GM19438 (cell line): Measurements from ENCODE around the gene CCDC120.
A peak's percentile ranks its signal among the peaks of the same experiment; 100 is the strongest.

Experiments used
- ATAC-seq: cut with Tn5 transposase; IDR thresholded peaks from one replicate; pipeline ENCODE4 v1.9.1; 2021; ENCODE audit warnings: low read depth; ENCODE audit not compliant: unreplicated experiment

The CCDC120 gene, protein sequence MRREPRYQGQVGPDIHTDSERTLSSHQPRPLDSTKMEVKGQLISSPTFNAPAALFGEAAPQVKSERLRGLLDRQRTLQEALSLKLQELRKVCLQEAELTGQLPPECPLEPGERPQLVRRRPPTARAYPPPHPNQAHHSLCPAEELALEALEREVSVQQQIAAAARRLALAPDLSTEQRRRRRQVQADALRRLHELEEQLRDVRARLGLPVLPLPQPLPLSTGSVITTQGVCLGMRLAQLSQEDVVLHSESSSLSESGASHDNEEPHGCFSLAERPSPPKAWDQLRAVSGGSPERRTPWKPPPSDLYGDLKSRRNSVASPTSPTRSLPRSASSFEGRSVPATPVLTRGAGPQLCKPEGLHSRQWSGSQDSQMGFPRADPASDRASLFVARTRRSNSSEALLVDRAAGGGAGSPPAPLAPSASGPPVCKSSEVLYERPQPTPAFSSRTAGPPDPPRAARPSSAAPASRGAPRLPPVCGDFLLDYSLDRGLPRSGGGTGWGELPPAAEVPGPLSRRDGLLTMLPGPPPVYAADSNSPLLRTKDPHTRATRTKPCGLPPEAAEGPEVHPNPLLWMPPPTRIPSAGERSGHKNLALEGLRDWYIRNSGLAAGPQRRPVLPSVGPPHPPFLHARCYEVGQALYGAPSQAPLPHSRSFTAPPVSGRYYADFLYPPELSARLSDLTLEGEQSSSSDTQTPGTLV

GRCh38 chrX:49058794-49059193 is at the start of gene CCDC120:
Gene CCDC120 (plus strand): TSS chrX:49058999. CDS start chrX:49062042, 3,043 bp downstream.
- no peak for ATAC-seq

GRCh38 chrX:49019050-49019449 is 39.7 kb upstream of the CCDC120 start:
- no peak for ATAC-seq

GRCh38 chrX:49019599-49020249 is 39.1 kb upstream of the CCDC120 start:
- no peak for ATAC-seq

DNA sequence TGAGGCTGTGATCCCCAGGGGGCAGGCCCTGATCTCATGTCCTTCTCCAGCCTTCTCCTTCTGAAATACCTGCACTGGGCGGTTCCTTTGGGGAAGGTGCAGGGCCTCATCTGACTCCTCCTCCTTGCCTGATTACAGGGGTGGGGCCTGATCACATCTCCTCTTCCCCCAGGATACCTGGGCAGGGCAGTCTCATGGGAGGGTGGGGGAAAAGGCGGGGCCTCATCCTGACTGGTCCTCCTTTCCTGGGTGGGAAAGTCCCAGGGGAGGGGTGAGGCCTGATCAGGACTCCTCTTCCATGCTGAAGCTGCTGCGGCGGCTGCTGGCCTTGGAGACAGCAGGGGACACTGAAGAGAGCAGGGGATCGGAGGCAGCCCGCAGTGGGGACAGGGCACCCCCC is 28.9 kb upstream of the CCDC120 start:
- ATAC-seq: no peak

GRCh38 chrX:49030283-49030682 is 28.5 kb upstream of the CCDC120 start:
- no peak for ATAC-seq

DNA sequence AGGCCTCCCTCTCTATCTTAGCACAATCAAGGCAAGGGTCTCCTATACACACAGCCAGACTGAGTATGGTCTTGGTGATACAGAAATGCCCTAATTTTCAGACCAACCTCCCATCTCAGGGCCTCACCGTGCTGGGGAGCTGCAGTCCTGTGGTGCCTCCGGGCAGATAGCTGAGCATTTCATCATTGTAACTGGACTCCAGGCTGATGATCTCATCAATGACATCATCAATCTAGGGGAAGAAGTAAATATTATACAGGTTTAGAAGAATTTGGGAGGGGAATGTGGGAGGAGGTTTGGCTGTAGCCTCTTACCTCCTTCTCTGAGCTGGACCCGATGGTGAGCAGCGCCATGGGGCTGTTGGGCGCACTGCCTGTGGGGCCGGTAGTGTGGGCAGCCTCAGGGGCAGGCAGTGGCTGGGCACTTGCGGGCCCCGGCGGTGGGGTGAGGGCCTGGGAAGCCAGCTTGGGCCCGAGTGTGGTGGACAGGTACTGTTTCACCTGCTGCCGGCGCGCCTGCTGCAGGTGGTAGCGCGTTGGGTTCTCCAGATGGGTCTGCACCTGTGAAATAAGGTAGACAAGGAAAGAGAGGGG is 20.8 kb upstream of the CCDC120 start:
- no peak for ATAC-seq

- ATAC-seq: no peak
These were observed 19.0 kb upstream of the CCDC120 start for GRCh38 chrX:49039598-49040375.

- ATAC-seq: no peak
These were observed 18.3 kb upstream of the CCDC120 start for GRCh38 chrX:49040376-49040955.

DNA sequence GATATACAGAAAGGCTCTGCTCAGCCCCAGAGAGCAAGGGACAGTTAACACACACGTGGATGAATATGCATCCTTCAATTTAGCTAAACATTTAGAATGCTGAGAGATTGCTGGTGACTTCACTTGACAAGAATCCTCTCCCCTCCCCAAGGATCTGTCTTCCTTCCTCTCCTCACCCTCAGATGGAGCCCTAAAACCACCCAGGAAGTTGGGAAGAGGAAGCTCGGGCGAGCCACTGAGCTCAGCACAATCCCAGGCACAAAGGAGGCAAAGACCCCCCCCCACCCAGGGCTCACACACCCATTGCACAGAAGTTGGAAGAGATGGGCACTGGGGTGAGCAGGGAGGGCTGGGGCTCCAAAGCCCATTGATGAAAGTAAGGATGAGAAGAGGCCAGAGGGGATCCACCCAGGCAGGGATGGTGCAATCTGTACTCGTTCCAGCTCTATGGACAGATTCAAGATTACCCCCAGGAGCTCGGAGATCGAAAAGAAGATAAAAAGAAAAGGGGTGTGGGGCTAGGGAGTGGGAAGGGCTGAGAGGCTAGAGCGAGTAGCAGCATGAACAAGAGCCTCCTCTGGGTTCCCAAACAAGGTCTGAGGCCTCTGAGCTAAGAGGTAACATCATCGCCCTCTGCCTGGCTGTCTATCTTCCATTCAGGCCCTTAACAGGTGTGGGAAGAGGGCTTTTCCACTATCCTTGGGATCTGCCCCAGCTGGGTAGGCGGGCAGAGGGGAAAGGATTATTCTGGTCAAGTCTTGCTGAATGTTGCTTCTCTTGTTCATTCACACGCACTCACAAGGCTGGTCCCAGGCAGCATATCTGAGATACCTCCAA is 16.8 kb upstream of the CCDC120 start:
- ATAC-seq: no peak

- peak; percentile 4 for ATAC-seq
These were observed 16.1 kb upstream of the CCDC120 start for GRCh38 chrX:49042581-49043219.

DNA sequence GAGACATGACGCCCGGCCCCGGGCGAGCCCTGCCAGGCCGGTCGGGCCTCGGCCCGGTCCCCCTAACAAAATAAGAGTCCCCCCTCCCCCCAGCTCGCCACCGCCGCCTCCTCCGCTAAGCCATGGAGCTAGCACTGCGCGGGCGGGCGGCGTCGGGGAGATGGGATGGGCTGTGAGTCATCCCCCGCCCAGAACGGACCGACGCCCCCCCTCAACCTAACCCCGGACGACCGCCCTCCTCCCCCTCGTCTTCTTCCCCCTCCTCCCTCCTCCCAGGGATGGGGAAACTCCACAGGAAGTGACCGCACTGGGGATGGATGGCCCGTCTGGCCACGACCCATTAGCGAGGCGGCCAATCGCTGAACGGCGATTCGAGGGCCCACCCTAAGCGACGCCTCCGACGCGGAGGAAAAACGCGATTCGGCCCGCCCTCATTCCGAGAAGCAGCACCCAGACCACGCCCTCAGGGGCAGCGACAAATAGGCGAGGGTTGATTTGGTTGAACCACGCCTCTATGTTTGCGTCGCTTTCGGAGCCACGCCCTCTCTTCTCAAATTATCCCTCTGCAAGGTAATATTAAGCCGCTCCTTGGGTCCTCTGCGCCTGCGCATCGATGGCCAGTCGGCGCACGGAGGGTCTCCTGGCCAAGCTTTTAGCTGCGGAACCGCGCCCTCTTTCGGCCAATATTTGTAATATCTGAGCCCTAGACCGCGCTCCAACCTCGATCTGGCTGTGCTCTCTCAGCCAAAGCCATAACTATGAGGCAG is 15.4 kb upstream of the CCDC120 start, which contains the start of gene TFE3:
TFE3 (minus strand) TSS at position 138 of the 767 bp plus-strand sequence; CDS start at position 7, 131 bp downstream.
- peak; percentile 82 for ATAC-seq

GRCh38 chrX:49043987-49044281 is 14.9 kb upstream of the CCDC120 start:
- ATAC-seq: no peak

- no peak for ATAC-seq
These were observed 5.4 kb upstream of the CCDC120 start for GRCh38 chrX:49053223-49054072.

GRCh38 chrX:49054073-49054762 is 4.6 kb upstream of the CCDC120 start:
- no peak for ATAC-seq

DNA sequence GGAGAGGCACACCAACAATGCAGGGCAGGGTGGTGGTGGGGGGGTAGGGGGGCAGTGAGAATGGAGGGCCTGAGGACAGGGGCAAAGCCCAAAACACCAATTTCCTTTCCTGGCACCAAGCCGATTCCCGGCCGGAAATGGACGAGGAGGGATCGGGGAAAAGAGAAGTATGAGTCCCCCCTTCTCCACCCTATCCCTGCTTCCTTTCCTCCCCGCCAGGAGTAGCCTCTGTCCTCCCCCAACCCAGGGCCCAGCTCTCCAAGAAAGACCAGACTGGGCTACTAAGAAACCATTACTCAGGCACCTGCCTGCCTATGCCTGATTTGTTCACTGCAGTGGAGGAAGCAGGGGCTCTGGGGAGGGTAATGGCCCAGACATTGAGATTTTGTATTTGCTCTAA is 402 bp downstream of the CCDC120 start:
- no peak for ATAC-seq

DNA sequence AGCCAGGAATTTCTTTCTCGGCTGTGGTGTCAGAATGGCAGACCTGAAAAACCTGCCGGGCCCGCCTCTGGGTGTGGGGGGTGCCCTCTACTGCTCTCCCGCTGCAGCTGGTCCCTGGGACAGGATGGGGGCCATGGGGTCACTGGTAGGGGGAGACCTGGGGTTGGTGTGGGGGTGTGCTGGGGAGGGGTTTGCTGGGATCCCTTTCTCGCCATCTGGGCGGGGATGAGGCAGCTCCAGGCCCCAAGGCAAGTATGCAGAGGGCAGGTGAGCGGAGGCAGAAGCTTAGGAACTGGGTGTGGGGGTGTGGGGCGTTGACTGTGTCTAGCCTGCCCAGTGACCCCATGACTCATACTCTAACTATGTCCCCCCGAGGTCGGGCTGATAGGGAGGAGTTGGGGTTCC is 884 bp downstream of the CCDC120 start:
- ATAC-seq: no peak
